ENCODE measurements around the gene EHD1. TPM values are rescaled to one million over a fixed set of nuclear protein-coding genes. Genes with fewer than 3 reads are reported as not detected.
A peak's percentile ranks its signal among the peaks of the same experiment; 100 is the strongest.

The EHD1 gene
- total RNA-seq, 2 experiments from 2014 or later = 101 to 153 TPM

DNA sequence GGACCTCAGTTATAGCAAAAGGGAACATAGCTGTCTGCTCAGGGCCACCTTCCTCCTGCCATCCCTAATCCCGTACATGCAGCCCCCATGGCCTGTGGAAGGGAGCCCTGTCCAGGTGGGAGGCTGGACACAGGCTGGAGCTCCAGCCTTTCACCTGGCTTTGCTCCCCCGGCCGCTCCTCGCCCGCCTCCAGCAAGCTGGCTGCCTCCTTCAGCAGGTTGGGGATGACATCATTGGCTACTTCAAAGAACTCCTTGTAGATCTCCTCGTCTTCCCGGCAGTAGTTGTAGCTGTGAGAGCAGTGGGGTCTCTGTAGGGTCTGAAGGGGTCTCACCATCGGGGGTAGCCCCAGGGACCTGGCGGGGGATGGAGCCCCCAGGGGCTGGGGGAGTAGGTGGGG lies 72.9 kb downstream of the EHD1 start:
- peaks cover 45% of the 10 kb centered on the region for H3K4me1 ChIP-seq (ENCODE audit: insufficient read depth, low read length, poor library complexity, severe bottlenecking)
- H3K9me3 ChIP-seq (ENCODE audit: low read length) = no peaks in the 10 kb centered on the region

DNA sequence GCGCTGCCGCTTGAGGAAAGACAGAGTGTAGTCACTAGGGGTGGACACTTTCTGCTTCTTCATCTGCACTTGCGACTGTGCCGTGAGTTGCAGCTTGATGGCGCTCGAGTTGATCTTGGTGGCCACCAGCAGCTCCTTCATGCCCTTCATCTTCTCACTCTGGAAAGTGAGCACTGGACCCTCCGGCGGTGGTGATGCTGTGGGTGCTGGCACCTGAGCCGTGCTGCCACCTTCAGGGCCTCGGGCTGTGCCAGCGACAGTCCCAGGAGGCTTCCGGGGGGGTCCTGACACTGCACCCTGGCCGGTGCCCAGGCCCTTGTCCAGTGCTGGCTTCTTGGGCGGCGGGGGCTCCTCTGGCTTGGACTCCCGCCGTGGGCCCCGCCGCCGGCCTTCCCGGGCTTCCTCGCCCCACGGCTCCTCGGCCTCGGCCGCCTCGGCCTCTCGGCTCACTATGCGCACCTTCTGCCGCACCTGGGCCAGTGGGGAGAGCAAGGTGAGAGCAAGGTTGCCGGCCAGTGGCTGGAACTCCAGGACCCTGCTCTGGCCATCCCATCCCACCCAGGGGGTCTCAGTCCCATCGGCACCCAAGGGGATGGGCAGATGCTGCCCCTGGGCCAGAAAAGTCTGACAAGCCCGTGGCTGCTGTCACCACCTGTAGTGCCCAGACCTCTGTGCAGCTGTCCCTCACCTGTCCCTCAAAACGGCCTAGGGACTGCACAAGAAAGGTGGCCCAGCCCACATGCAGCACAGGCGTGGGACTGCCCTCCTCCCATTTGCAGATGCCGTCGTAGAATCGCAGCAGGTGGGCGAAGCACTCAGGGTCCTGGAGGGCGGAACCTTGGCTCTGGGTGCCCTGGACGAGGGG lies 73.8 kb downstream of the EHD1 start:
- intact Hi-C loops (cut with micrococcal nuclease; ENCODE audit: unreplicated experiment) = no loop called here

More for the DNA sequence above, 72.9 kb downstream of the EHD1 start:
- no peak overlapping the region for H3K4me3 ChIP-seq (ENCODE audit: low read depth, low read length, poor library complexity, severe bottlenecking)
- peaks cover 58% of the 10 kb centered on the region for H3K36me3 ChIP-seq (ENCODE audit: insufficient read depth, low read length)
- no TSS peak for BruUV-seq (replicated peaks)
- no peaks in the 10 kb centered on the region for H3K9me2 ChIP-seq (ENCODE audit: insufficient read depth, low read length)
- H3K4me2 ChIP-seq (ENCODE audit: low read length) = no peak overlapping the region
- POLR2A ChIA-PET = no interaction called here
- no peak for DNase-seq (ENCODE audit: low spot score)
- CTCF ChIA-PET (ENCODE audit: unreplicated experiment) = no interaction called here
- TF ChIP-seq, protein P1, sequence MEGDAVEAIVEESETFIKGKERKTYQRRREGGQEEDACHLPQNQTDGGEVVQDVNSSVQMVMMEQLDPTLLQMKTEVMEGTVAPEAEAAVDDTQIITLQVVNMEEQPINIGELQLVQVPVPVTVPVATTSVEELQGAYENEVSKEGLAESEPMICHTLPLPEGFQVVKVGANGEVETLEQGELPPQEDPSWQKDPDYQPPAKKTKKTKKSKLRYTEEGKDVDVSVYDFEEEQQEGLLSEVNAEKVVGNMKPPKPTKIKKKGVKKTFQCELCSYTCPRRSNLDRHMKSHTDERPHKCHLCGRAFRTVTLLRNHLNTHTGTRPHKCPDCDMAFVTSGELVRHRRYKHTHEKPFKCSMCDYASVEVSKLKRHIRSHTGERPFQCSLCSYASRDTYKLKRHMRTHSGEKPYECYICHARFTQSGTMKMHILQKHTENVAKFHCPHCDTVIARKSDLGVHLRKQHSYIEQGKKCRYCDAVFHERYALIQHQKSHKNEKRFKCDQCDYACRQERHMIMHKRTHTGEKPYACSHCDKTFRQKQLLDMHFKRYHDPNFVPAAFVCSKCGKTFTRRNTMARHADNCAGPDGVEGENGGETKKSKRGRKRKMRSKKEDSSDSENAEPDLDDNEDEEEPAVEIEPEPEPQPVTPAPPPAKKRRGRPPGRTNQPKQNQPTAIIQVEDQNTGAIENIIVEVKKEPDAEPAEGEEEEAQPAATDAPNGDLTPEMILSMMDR (conservative IDR thresholded peaks at IDR 0.05; ENCODE audit: low read length) = no peak
- no peak for TF ChIP-seq EZH2phosphoT487 (IDR thresholded peaks at IDR 0.05; ENCODE audit: borderline replicate concordance, low read depth, low read length)
- intact Hi-C loops (cut with micrococcal nuclease; ENCODE audit: unreplicated experiment) = no loop called here
- H4K20me1 ChIP-seq (ENCODE audit: insufficient read depth, low read length) = no peaks in the 10 kb centered on the region
- H2AFZ ChIP-seq (ENCODE audit: low read length) = no peak overlapping the region
- peaks cover 34% of the 10 kb centered on the region for H3K79me2 ChIP-seq (ENCODE audit: insufficient read depth, low read depth, low read length)
- no peak overlapping the region for H3K27ac ChIP-seq (ENCODE audit: low read depth, low read length, poor library complexity, severe bottlenecking)

More for the DNA sequence above, 73.8 kb downstream of the EHD1 start:
- Histone ChIP-seq H4K20me1 (ENCODE audit: insufficient read depth, low read length) (no peaks in the 10 kb centered on the region), H3K9me3 (ENCODE audit: low read length) (no peaks in the 10 kb centered on the region), H3K4me2 (ENCODE audit: low read length) (peak overlapping the region; percentile 82; the same call in 1 of the 2 replicates), H3K27ac (ENCODE audit: low read depth, low read length, poor library complexity, severe bottlenecking) (peak overlapping the region; percentile 57), H2AFZ (ENCODE audit: low read length) (no peak overlapping the region), H3K36me3 (ENCODE audit: insufficient read depth, low read length) (peaks cover 66% of the 10 kb centered on the region), H3K9me2 (ENCODE audit: insufficient read depth, low read length) (no peaks in the 10 kb centered on the region), H3K79me2 (ENCODE audit: insufficient read depth, low read depth, low read length) (peaks cover 32% of the 10 kb centered on the region), H3K4me3 (ENCODE audit: low read depth, low read length, poor library complexity, severe bottlenecking) (no peak overlapping the region), H3K4me1 (ENCODE audit: insufficient read depth, low read length, poor library complexity, severe bottlenecking) (peaks cover 53% of the 10 kb centered on the region)
- no peak for TF ChIP-seq EZH2phosphoT487 (IDR thresholded peaks at IDR 0.05; ENCODE audit: borderline replicate concordance, low read depth, low read length)
- TF ChIP-seq, protein P1 (conservative IDR thresholded peaks at IDR 0.05; ENCODE audit: low read length) = peak; percentile 44
- peak; percentile 23 for DNase-seq (ENCODE audit: low spot score)
- no TSS peak for BruUV-seq (replicated peaks)
- ChIA-PET POLR2A (interaction anchor here (0.6 kb wide), 1 partner anchor 68 kb away, joined by 5 read pairs; no protein-coding TSS in a partner anchor), CTCF (ENCODE audit: unreplicated experiment) (no interaction called here)

Measured in OCI-LY7 (cell line).